ENCODE results near the gene TSPAN9.

Gene TSPAN9

GRCh38 chr12:3326850-3327780 is 249.9 kb downstream of the TSPAN9 start:
- no peak for DNase-seq (ENCODE audit: low spot score)
- FAIRE-seq, result no peak

- DNase-seq (ENCODE audit: low spot score) (no peak), FAIRE-seq (no peak)
These were observed 250.9 kb downstream of the TSPAN9 start for GRCh38 chr12:3328081-3328480.

DNA sequence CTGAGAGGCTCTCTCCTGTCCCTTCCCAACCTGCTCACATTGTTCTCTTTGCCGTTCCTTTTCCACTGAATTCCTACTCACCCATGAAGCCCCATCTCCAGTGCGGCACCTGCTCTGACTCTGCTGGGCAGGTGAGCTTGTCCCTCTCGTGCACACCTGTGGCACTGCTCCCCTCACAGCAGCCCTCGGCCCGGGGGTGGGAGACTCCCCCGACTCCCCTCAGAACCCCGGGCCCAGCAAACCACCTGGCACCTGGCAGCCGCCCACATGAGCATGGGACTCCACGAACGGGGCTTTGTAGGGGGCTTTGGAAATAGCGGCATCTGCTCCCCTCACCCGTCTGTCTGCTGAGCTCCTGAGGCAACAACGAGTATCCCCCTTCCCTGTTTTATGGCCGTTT is 251.4 kb downstream of the TSPAN9 start:
- DNase-seq (ENCODE audit: low spot score), result no peak
- FAIRE-seq, result no peak

DNA sequence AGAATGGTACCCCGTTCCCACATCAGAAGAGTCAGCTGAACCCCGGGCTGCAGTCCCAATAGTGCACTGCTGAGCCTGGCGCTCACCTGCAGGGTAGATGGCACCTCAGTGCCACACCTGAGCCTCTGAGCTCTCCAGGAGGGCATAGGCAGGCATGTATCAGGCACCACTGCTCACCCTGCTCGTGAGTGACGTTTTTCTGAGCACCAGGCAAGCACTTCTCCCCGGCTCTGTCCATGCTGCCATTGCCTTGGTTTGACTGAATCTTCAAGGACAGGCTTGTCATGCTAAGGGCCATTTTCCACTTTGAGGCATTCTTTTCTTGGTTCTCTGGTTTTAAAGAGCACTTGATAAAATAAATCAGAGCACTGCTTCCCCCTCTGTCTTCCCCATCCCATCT is 252.2 kb downstream of the TSPAN9 start:
- DNase-seq (ENCODE audit: low spot score) (no peak), FAIRE-seq (no peak)

GRCh38 chr12:3330976-3331510 is 253.9 kb downstream of the TSPAN9 start:
- DNase-seq (ENCODE audit: low spot score), result no peak
- no peak for FAIRE-seq

DNA sequence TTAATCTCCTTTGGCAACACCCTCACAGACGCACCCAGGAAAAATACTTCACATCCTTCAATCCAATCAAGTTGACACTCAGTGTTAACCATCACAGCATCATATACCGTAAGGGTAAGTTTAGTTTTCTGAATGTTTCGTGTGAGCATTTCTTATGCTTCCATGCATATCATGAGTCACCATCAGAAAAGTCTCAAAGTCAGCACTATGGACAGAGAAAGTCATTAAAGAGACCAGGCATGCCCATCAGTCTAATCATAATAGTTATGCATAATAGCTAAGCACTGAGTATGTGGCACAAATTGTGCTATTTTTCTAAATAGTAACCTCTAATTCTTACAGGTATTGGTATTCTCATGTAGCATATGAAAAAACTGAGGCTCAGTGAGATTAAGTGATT is 255.0 kb downstream of the TSPAN9 start:
- DNase-seq (ENCODE audit: low spot score), result no peak

GRCh38 chr12:3333583-3333982 is 256.4 kb downstream of the TSPAN9 start:
- FAIRE-seq (no peak), DNase-seq (ENCODE audit: low spot score) (no peak)

More for the DNA sequence above, 255.0 kb downstream of the TSPAN9 start:
- no peak for FAIRE-seq

DNA sequence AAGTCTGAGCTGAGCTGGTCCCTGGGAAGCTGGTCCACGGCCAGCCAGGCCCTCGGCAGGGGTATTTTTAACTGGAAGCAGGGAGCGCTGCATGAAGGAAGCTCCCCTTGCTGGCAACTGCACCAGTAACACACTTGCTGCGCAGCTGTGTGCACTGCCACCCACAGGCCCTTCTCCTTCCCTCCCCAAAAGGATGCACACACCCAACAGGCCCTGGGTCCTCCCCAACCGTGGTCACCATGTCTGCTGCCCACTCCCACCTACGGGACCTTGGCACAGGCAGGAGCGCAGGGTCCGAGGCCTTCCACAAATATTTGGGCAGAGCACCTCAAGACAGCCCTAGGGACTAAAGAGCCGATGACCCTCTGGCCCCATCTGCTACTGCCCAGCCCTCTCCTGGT is 256.8 kb downstream of the TSPAN9 start:
- FAIRE-seq (no peak), DNase-seq (ENCODE audit: low spot score) (no peak)

- FAIRE-seq (no peak), DNase-seq (ENCODE audit: low spot score) (no peak)
These were observed 257.9 kb downstream of the TSPAN9 start for GRCh38 chr12:3335078-3335487.

Data from RCC 7860 (cell line).